Germinal center (tissue), 1 donor: Measurements from ENCODE around the gene C1S.

Source experiments
- DNase-seq: peaks from one replicate; pipeline ENCODE4 v3.0.0; 2012; ENCODE audit warnings: mixed read lengths, low spot score

The C1S gene

DNA sequence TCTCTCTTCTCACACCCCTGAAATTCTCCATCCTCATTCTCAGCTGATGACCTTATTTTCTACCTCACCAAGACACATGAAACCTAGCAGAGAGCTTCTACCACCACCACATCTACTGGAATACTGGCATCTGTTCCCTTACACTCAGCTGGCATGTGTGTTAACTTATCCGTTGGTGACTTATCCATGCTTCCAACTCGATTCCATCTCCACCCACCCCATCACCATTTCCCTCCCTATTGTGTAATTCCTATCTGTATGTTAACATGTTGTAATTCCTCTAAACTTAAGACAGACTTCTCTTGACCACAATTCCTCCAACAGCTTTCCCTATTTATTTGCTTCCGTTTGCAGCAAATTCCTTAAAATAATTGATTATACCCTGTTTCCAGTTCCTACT, 15.4 kb downstream of the C1S start:
- no peak for DNase-seq

GRCh38 chr12:7076493-7076892, 16.0 kb downstream of the C1S start:
- DNase-seq: no peak

DNA sequence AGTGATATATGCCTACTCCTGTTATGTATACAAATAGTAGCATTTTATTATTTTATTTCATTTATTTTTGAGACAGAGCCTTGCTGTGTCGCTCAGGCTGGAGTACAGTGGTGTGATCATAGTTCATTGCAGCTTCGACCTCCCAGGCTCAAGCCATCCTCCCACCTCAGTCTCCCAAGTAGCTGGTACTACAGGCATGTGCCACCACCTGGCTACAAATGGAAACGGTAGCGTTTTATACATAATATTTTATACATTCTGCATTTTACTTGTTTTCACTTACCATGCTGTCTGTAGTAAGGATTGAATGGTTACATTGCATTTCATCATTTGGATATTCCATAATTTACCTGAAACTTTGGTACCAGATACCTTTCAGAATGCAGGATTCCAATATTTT, 17.6 kb downstream of the C1S start:
- no peak for DNase-seq

DNA sequence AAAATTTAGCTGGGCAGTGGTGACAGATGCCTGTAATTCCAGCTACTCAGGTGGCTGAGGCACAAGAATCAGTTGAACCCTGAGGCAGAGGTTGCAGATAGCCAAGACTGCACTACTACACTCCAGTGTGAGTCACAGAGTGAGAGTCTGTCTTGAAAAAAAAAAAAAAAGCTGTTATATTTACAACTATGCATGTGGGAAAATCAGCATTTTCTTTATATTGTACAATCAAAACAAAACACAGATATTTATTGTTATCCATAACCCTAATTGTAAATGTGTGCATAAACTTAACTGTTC, 19.3 kb downstream of the C1S start:
- no peak for DNase-seq

GRCh38 chr12:7081037-7081436, 20.5 kb downstream of the C1S start:
- no peak for DNase-seq

GRCh38 chr12:7083125-7083524, 22.6 kb downstream of the C1S start:
- no peak for DNase-seq

DNA sequence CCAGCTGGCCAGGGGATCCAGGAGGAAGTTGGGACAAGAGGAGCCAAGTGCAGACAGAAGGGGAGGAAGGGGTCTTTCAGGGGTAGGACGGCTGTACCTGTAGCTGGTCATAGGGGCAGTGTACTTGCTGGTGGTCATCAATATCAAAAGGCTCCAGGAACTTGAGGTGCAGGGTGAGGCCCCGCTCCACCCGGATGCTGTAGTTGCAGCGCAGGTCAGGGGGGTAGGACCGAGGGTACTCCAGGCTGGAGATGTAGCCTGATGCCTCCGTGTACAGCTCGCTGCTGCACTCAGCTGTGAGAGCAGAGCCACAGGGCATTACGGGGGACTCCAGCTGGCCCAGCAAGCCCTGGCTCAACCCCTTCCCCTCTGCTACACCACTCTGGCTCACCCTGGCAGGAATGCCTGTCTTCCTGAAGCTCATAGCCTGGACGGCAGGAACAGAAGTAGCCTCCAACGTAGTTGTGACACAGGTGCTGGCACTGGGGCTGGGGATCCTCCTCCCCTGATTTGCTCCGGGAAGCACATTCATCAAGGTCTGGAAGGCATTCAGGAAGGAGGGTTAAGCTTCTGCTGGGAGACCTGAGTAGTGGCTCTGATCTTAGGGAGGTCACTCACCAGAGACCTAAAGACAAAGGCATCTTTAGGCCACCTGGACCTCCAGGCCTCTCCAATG, 28.8 kb downstream of the C1S start:
- DNase-seq: no peak

- no peak for DNase-seq
Observed at GRCh38 chr12:7090222-7090998, 29.9 kb downstream of the C1S start.

- DNase-seq: no peak
Observed at GRCh38 chr12:7091171-7091570, 30.7 kb downstream of the C1S start.

DNA sequence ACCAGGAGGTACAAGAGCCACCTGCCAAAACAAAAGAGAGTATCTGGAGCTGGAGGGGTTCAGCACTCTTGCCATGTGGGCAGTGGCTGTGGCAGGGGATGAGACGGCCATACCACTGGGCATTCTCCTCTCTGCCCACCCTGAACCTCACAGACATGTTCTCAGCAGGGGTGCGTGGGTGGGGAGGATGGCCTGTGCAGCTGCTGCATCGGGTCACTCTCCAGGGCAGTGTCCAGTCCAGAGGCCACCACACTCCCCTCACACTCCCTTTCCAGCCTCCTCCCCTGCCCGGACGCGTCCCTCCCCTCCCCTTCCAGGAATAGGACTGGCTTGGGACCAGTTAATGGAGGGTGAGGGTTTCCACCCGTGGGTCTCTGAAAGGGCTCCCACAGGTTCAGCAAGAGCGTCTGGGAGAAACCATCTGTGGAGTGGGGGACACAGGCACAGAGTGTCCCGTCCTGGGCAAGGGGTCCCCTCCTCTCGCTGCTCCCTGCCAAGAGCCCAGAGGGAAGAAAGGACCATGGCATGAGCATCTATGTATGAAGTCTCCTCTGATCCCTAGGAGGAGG, 31.2 kb downstream of the C1S start:
- DNase-seq: no peak

DNA sequence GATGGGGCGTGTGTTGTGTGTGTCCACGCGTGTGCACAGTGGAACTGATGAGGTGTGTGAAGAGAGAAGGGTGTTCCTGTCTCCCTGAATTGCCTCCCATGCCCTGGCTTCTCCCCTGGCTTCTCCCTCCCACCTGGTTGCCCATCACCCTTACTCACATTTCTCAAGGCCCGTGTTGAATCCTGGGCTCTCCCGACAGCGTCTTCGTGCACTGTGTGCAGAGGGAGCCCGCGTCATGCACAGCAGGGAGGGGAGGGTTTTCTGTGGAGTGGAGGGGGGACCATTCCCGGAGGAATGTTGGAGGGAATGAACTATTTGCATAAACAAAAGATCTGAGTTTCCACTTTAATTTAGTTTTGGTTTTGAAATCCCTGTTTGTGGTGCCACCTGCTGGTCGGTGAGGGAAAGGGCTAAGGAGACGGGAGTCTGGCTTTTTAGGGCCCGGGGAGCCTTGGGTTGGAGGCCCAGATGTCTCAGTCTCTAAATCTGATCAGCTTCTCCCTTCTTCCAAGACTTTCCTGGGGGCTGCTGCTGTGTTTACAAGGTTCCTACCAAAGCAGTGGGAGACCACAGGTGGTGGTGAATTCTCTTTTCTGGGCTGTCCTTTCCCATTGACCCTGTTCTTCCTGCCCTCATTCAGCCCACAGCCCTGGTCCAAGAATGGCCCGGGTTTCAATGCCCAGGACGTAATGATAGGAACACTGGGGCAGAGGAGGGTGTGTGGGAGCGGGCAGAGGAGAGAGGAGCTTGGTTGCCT, 31.9 kb downstream of the C1S start, which contains the start of gene C1R:
Gene C1R (minus strand): TSS at position 217 of the 757 bp plus-strand sequence. CDS start 57 bp downstream, at position 160.
- peak; percentile 74 for DNase-seq

GRCh38 chr12:7092986-7093460, 32.5 kb downstream of the C1S start:
- no peak for DNase-seq

DNA sequence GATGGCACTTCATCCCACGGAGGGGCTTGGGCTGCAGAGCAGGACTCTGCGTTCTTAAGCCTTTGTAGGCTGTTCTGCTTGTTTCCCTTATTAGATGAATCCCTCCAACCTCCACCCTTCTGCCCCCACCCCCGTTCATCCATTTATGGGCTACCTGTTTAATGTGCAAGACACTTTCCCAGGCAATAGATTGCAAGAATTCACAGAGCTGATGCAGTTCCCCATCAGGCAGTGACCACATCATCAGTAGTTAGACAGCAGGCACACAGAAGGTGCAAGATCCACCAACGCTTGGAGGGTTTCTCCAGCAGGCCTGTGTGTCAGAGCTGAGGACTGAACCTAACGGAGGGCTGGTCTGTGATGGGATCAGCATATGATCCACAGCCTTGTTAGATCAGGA, 33.0 kb downstream of the C1S start:
- DNase-seq: no peak

DNA sequence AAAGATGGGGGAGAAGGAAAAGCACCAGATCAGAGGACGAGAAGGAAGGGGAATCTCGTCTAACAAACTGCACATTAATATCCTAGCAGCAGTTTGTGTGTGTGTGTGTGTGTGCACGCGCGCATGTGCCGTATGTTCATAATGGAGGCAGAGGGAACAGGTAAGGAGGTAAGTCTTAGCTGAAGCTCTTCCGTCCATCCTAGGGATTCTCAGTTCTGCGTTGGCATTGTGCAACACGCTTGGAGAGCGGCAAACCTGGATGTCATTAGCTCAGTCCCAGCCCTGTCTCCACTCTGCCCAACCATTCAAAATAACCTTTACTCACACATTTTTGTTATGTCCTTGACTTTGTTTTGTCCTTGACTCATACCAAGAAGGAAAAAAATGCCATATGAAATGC, 33.4 kb downstream of the C1S start:
- DNase-seq: no peak

GRCh38 chr12:7096006-7096932, 35.8 kb downstream of the C1S start:
- no peak for DNase-seq

DNA sequence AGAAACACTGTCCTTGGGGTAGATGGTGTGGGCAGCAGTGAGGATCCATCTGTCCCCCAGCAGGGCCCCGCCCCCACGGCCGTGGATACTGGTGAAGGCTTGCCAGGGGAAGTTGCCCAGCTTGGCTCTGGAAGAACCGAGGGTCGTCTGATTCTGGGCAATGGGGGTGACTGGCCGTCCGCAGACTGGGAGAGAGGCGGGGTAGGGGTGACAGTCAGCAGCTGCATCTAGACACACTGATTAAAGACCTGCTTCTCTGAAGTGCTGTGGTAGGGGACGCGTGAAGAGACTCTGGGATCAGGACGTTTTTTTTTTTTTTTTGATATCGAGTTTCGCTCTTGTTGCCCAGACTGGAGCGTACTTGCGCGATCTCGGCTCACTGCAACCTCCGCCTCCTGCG, 36.5 kb downstream of the C1S start:
- DNase-seq: no peak

- DNase-seq: no peak
Observed at GRCh38 chr12:7099290-7099996, 38.9 kb downstream of the C1S start.

DNA sequence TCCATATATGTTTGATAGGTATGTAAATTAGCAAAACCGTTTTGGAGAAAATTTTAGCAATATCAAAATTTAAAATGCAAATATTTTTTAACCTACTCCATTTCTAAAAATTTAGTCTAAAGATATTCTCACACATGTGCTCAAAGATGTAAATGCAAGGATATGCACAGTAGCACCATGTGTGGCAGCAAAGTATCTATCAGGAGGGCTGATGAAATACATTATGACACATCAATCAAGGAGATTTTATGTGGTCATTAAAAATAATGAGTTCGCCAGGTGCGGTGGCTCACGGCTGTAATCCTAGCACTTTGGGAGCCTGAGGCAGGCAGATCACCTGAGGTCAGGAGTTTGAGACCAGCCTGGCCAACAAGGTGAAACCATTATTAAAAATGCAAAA, 39.7 kb downstream of the C1S start:
- DNase-seq: peak; percentile 24

GRCh38 chr12:7101047-7101693, 40.7 kb downstream of the C1S start:
- DNase-seq: no peak

- DNase-seq: no peak
Observed at GRCh38 chr12:7101694-7102131, 41.2 kb downstream of the C1S start.
